Fibroblast of mammary gland (primary cell): Measurements from ENCODE around the gene PMVK.
A peak's percentile ranks its signal among the peaks of the same experiment; 100 is the strongest.

Experiments used
- DNase-seq: peaks from one replicate; pipeline ENCODE4 v3.0.0-alpha.2; 2010; ENCODE audit warnings: low read depth
- H3K4me3 ChIP-seq: 2 replicates; pipeline ENCODE4 v1.5.1; 2011; ENCODE audit warnings: low read depth, mild to moderate bottlenecking, low read length, moderate library complexity; ENCODE audit not compliant: control insufficient read depth
- CTCF ChIP-seq: conservative IDR thresholded peaks from 2 replicates; pipeline ENCODE4 v1.5.1; 2011; ENCODE audit warnings: low read depth, low read length, inconsistent platforms; ENCODE audit not compliant: control insufficient read depth, insufficient read depth

The PMVK gene

GRCh38 chr1:154955718-154956543 is 19.4 kb upstream of the PMVK start, which contains the start of gene PBXIP1:
Gene PBXIP1, minus strand, starts transcription at chr1:154956099. Its CDS starts 2,378 bp downstream, at chr1:154953721.
- DNase-seq: peak; percentile 85
- peak within 1 kb of the TSS; percentile 55 for H3K4me3 ChIP-seq
- TF ChIP-seq CTCF: peak; percentile 39

- DNase-seq: peak; percentile 53
- TF ChIP-seq CTCF: no peak
- H3K4me3 ChIP-seq: peak overlapping the region; percentile 55
Observed at GRCh38 chr1:154955039-154955717, 18.7 kb upstream of the PMVK start.

- TF ChIP-seq CTCF: no peak
- no peak overlapping the region for H3K4me3 ChIP-seq
- DNase-seq: no peak
Observed at GRCh38 chr1:154954541-154954940, 18.0 kb upstream of the PMVK start.

DNA sequence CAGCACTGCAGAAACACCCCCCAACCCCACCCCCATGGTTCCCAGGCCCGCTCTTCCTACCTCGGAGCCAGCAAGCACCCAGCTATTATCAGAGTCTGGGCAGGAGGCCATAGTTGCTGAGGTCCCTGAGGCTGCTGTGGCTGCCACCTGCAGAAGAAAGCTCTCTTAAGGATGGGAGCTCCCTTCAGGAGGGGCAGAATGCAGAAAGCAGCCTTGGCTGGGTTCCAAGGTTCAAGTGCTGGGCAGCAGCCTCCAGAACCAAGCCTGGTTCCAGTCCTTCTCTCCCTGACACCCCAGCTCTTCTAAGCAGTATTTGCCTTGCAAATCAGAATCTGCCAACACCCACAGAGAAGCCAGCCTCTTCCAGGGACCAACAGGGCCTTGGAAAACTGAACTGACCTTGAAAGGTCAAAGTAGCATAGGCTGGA is 17.1 kb upstream of the PMVK start:
- no peak for DNase-seq
- H3K4me3 ChIP-seq: no peak overlapping the region
- TF ChIP-seq CTCF: no peak

GRCh38 chr1:154952664-154953063 is 16.1 kb upstream of the PMVK start:
- no peak for TF ChIP-seq CTCF
- no peak for DNase-seq
- H3K4me3 ChIP-seq: no peak overlapping the region

DNA sequence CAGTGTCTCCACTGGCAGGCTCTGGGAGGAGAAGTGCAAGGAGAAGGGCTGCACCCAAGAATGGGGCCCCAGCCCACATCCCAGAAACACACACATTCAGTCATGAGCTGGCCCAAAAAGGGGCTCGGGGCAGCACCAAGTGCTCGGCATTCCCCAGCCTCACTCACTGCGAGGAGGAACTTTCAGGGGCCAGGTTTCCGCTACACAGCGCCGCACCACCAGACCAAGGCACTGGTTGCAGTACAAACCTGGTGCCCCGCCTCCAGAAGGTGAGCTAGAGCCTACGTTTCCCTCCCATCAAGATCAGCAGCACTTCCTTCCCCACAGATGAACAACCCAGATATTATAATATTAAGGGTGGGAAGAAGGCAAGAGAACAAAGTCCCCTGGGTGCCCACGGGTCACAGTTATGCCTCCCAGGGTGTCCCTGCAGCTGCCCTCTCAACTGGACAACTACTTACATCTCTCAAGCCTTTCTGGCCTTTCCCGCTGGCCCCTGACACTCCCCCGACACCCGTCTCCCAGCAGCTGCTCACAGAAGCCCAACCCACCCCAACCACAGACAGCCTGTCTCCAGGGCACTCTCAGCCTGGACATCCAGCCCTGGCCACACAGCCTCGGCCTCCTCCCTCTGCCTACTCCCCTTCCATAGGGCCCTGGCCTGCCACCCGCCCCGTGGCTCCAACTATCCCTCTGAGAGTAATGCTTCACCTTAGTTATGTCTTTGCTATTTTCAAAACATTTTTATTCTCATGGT is 15.6 kb upstream of the PMVK start:
- H3K4me3 ChIP-seq: no peak overlapping the region
- no peak for DNase-seq
- TF ChIP-seq CTCF: no peak
